Measurements from ENCODE around the gene FAM131B.

GRCh38 chr7:143390773-143391317 is 28.3 kb upstream of the FAM131B start:
- no peak for TF ChIP-seq CTCF (IDR thresholded peaks at IDR 0.05; ENCODE audit: low read depth, low read length, poor library complexity, severe bottlenecking)
- TF ChIP-seq EZH2phosphoT487 (IDR thresholded peaks at IDR 0.05; ENCODE audit: borderline replicate concordance, low read length) = no peak

All from DOHH2 (cell line).